ENCODE measurements around the gene FXYD6. TPM values are rescaled to one million over a fixed set of nuclear protein-coding genes. Genes with fewer than 3 reads are reported as not detected.

Gene FXYD6
- total and polyA plus RNA-seq, 4 donors = 4.7 to 22.5 (median 12.3) TPM

- Histone ChIP-seq H3K4me3 (ENCODE audit: low read depth in 1 of 3, low read length in 3 of 3) (no peak overlapping the region), H3K9me3 (ENCODE audit: control insufficient read depth in 4 of 4, low read length in 3 of 4) (no peaks in the 10 kb centered on the region), H3K4me1 (ENCODE audit: control insufficient read depth in 4 of 4, insufficient read depth in 4 of 4, low read length in 3 of 4) (no peaks in the 10 kb centered on the region), H3K9ac (ENCODE audit: low read depth in 1 of 2, low read length in 2 of 2) (no peak overlapping the region), H3K27ac (ENCODE audit: low read depth in 1 of 2, low read length in 2 of 2) (no peak overlapping the region), H3K36me3 (ENCODE audit: control insufficient read depth in 4 of 4, insufficient read depth in 3 of 4, low read depth in 1 of 4, low read length in 3 of 4) (no peaks in the 10 kb centered on the region), H3K27me3 (ENCODE audit: control insufficient read depth in 4 of 4, insufficient read depth in 4 of 4, low read length in 3 of 4) (no peaks in the 10 kb centered on the region)
- peak; percentile 78 for DNase-seq (ENCODE audit: low spot score)
- no peak for TF ChIP-seq REST (IDR thresholded peaks at IDR 0.05)
- TF ChIP-seq FOXA1 (IDR thresholded peaks at IDR 0.05) = no peak
- no peak for TF ChIP-seq JUND (IDR thresholded peaks at IDR 0.05)
- TF ChIP-seq EGR1 (IDR thresholded peaks at IDR 0.05; ENCODE audit: low read depth in 2 of 2) = no peak
- no peak for TF ChIP-seq HNF4A (conservative IDR thresholded peaks at IDR 0.05)
- TF ChIP-seq GABPA (IDR thresholded peaks at IDR 0.05 in 1 of 2, conservative IDR thresholded peaks at IDR 0.05 in 1 of 2) = no peak
- TF ChIP-seq CTCF (IDR thresholded peaks at IDR 0.05; ENCODE audit: low read depth, low read length, missing input control) = peak; percentile 86
- TF ChIP-seq ATF3 (IDR thresholded peaks at IDR 0.05) = no peak
- no peak for TF ChIP-seq MAX (IDR thresholded peaks at IDR 0.05)
- TF ChIP-seq SP1 (IDR thresholded peaks at IDR 0.05) = no peak
- TF ChIP-seq FOXA2 (IDR thresholded peaks at IDR 0.05) = no peak
- peak; percentile 86 to 87 for TF ChIP-seq RAD21 (IDR thresholded peaks at IDR 0.05)
- WGBS = 53% methylated on average over 22 of the region's 22 CpGs
Measured at GRCh38 chr11:117807482-117808327, 68.8 kb downstream of the FXYD6 start.

DNA sequence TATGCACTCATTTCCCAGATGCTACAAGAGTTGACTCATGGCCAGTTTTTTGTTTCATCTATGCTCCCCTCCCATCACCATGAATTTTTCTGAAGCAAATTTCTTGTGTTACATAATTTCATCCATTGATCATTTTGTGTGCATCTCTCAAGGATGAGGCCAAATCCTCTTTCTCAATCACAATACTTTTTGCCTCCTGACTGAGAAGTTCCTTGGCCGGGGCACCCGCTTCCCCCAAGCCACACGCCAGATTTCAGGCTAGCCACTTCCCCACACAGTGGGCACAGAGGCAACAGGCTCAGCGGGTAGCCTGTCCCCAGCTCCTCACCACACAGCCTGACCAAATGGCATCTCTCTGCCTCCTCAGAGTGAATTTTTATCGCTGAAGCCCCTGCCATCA lies 69.6 kb downstream of the FXYD6 start:
- no peak for DNase-seq (ENCODE audit: low spot score)
- TF ChIP-seq FOXA2 (IDR thresholded peaks at IDR 0.05) = no peak
- no peak for TF ChIP-seq FOXA1 (IDR thresholded peaks at IDR 0.05)
- no peak for TF ChIP-seq MAX (IDR thresholded peaks at IDR 0.05)
- no peak for TF ChIP-seq RXRA (IDR thresholded peaks at IDR 0.05)
- TF ChIP-seq HNF4G (IDR thresholded peaks at IDR 0.05) = no peak
- TF ChIP-seq NR2F2 (IDR thresholded peaks at IDR 0.05) = no peak
- no peak for TF ChIP-seq SP1 (IDR thresholded peaks at IDR 0.05)
- no peak for TF ChIP-seq GABPA (IDR thresholded peaks at IDR 0.05 in 1 of 2, conservative IDR thresholded peaks at IDR 0.05 in 1 of 2)
- WGBS = 82% methylated on average over 5 of the region's 5 CpGs

More for the DNA sequence above, 69.6 kb downstream of the FXYD6 start:
- Histone ChIP-seq H3K36me3 (ENCODE audit: control insufficient read depth in 4 of 4, insufficient read depth in 3 of 4, low read depth in 1 of 4, low read length in 3 of 4) (no peaks in the 10 kb centered on the region), H3K9ac (ENCODE audit: low read depth in 1 of 2, low read length in 2 of 2) (no peak overlapping the region), H3K4me1 (ENCODE audit: control insufficient read depth in 4 of 4, insufficient read depth in 4 of 4, low read length in 3 of 4) (no peaks in the 10 kb centered on the region), H3K4me3 (ENCODE audit: low read depth in 1 of 3, low read length in 3 of 3) (no peak overlapping the region), H3K27me3 (ENCODE audit: control insufficient read depth in 4 of 4, insufficient read depth in 4 of 4, low read length in 3 of 4) (no peaks in the 10 kb centered on the region), H3K9me3 (ENCODE audit: control insufficient read depth in 4 of 4, low read length in 3 of 4) (no peaks in the 10 kb centered on the region), H3K27ac (ENCODE audit: low read depth in 1 of 2, low read length in 2 of 2) (no peak overlapping the region)
